ENCODE measurements around the gene WNT3A.

Gene WNT3A

GRCh38 chr1:227999056-227999930 lies 7.5 kb upstream of the WNT3A start:
- TF ChIP-seq, protein P1, sequence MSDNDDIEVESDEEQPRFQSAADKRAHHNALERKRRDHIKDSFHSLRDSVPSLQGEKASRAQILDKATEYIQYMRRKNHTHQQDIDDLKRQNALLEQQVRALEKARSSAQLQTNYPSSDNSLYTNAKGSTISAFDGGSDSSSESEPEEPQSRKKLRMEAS (IDR thresholded peaks at IDR 0.05; ENCODE audit: low read depth, low read length): no peak
- TF ChIP-seq MYC (IDR thresholded peaks at IDR 0.05; ENCODE audit: low read depth, low read length): peak; percentile 24; the same call in 1 of the 2 replicates
- TF ChIP-seq, protein P2, sequence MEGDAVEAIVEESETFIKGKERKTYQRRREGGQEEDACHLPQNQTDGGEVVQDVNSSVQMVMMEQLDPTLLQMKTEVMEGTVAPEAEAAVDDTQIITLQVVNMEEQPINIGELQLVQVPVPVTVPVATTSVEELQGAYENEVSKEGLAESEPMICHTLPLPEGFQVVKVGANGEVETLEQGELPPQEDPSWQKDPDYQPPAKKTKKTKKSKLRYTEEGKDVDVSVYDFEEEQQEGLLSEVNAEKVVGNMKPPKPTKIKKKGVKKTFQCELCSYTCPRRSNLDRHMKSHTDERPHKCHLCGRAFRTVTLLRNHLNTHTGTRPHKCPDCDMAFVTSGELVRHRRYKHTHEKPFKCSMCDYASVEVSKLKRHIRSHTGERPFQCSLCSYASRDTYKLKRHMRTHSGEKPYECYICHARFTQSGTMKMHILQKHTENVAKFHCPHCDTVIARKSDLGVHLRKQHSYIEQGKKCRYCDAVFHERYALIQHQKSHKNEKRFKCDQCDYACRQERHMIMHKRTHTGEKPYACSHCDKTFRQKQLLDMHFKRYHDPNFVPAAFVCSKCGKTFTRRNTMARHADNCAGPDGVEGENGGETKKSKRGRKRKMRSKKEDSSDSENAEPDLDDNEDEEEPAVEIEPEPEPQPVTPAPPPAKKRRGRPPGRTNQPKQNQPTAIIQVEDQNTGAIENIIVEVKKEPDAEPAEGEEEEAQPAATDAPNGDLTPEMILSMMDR (IDR thresholded peaks at IDR 0.05; ENCODE audit: low read depth, low read length): peak; percentile 89
- peak; percentile 78 for DNase-seq (ENCODE audit: low read depth)
- H3K4me3 ChIP-seq (ENCODE audit: low read depth, low read length): no peak overlapping the region

DNA sequence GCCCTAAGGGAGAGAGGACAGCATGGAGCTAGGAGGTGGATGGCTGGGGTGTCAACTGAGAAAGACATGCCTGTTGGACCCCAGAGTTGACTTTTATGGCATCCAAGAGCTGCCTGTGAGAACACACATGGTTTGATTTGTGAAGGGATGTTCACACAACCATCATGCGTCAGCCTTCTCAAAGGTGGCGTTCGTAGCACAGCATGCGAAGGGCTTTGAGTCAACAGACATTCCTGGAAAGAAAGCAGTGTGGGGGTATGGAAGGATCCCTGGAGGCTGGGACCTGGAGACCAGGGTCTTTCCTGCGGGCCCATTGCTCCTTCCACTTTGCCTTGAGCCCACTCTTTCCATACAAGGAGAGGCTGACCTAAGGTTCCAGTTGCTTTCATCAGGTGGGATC lies 6.4 kb upstream of the WNT3A start:
- TF ChIP-seq, protein P2 (IDR thresholded peaks at IDR 0.05; ENCODE audit: low read depth, low read length): no peak
- no peak for TF ChIP-seq MYC (IDR thresholded peaks at IDR 0.05; ENCODE audit: low read depth, low read length)
- no peak overlapping the region for H3K4me3 ChIP-seq (ENCODE audit: low read depth, low read length)
- no peak for DNase-seq (ENCODE audit: low read depth)

DNA sequence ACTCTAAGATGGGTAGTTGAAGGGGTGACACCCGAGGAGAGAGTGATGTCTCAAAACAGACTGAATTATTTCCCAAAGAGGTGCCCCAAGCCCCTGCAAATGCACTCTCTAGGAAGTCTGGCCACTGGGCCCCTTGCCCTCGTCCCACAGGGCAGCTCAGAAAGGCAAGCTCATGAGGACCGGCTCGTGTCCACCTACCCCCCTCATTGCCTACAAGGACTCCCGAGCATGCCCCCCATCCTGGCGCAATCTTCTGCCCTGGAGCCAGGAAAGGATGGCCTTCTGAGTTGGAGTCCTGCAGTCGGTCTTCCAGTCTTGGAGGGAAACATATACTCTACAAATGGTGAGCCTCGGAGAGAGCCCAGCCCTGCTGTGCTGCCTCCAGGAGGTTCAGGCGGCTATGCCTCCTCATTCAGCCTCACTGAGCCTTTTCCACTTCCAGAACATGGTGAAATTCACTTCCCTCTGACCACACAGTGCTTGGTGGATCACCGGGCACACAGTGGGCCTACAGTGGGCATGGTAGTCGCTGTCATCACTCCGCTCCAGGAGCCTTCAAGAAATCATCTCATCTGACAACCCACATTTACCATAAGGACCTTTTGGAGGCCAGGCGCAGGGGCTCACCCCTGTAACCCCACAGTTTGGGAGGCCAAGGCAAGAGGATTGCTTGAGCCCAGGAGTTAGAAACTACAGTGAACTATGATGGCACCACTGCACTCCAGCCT lies 5.8 kb upstream of the WNT3A start:
- DNase-seq (ENCODE audit: low read depth): no peak
- TF ChIP-seq, protein P2 (IDR thresholded peaks at IDR 0.05; ENCODE audit: low read depth, low read length): no peak
- no peak for TF ChIP-seq MYC (IDR thresholded peaks at IDR 0.05; ENCODE audit: low read depth, low read length)
- no peak for TF ChIP-seq POLR2A (IDR thresholded peaks at IDR 0.05; ENCODE audit: extremely low read depth, insufficient read length)
- TF ChIP-seq, protein P1 (IDR thresholded peaks at IDR 0.05; ENCODE audit: low read depth, low read length): no peak
- no peak overlapping the region for H3K4me3 ChIP-seq (ENCODE audit: low read depth, low read length)

GRCh38 chr1:228001738-228002535 lies 4.9 kb upstream of the WNT3A start:
- H3K4me3 ChIP-seq (ENCODE audit: low read depth, low read length): no peak overlapping the region
- DNase-seq (ENCODE audit: low read depth): no peak
- TF ChIP-seq, protein P2 (IDR thresholded peaks at IDR 0.05; ENCODE audit: low read depth, low read length): no peak
- TF ChIP-seq, protein P1 (IDR thresholded peaks at IDR 0.05; ENCODE audit: low read depth, low read length): no peak
- TF ChIP-seq POLR2A (IDR thresholded peaks at IDR 0.05; ENCODE audit: extremely low read depth, insufficient read length): no peak
- TF ChIP-seq MYC (IDR thresholded peaks at IDR 0.05; ENCODE audit: low read depth, low read length): no peak

- TF ChIP-seq, protein P1 (IDR thresholded peaks at IDR 0.05; ENCODE audit: low read depth, low read length): no peak
- TF ChIP-seq POLR2A (IDR thresholded peaks at IDR 0.05; ENCODE audit: extremely low read depth, insufficient read length): no peak
- H3K4me3 ChIP-seq (ENCODE audit: low read depth, low read length): no peak overlapping the region
- no peak for DNase-seq (ENCODE audit: low read depth)
Observed at GRCh38 chr1:228002792-228003191, 4.0 kb upstream of the WNT3A start.

All from NB4 (cell line).